HepG2 (cell line): ENCODE results near the gene CHKA. TPM values are rescaled to one million over a fixed set of nuclear protein-coding genes. Genes with fewer than 3 reads are reported as not detected.

Experiments used
- DMAP1 ChIP-seq: IDR thresholded peaks from 2 replicates; pipeline ENCODE4 v1.6.1; 2016
- EHMT2 ChIP-seq: fragments of 200-600 bp; sonication (generic); IDR thresholded peaks from 2 replicates; pipeline ENCODE4 v1.7.0; 2017; ENCODE audit warnings: antibody characterized with exemption, low read depth, low read length, borderline replicate concordance
- ELF1 ChIP-seq: sonication (generic); formaldehyde crosslinking; IDR thresholded peaks from 2 replicates; pipeline ENCODE4 v1.4.0; 2020; ENCODE audit warnings: missing genetic modification reagents
- FIP1L1 ChIP-seq: fragments of 200-400 bp; formaldehyde crosslinking; IDR thresholded peaks from 2 replicates; pipeline ENCODE4 v1.6.1; 2018; ENCODE audit warnings: low read depth, mild to moderate bottlenecking, low read length, moderate library complexity, borderline replicate concordance; ENCODE audit not compliant: insufficient read depth
- FLYWCH1 ChIP-seq: sonication (generic); formaldehyde crosslinking; IDR thresholded peaks from 2 replicates; pipeline ENCODE4 v1.8.1; 2023; ENCODE audit warnings: mild to moderate bottlenecking, missing genetic modification reagents
- GTF3A ChIP-seq: sonication (generic); formaldehyde crosslinking; conservative IDR thresholded peaks from 2 replicates; pipeline ENCODE4 v1.4.0; 2020; ENCODE audit warnings: mild to moderate bottlenecking, missing genetic modification reagents
- HMGA1 ChIP-seq: sonication (generic); formaldehyde crosslinking; conservative IDR thresholded peaks from 2 replicates; pipeline ENCODE4 v1.4.0; 2020; ENCODE audit warnings: missing genetic modification reagents
- JUNB ChIP-seq: sonication (generic); formaldehyde crosslinking; IDR thresholded peaks from 2 replicates; pipeline ENCODE4 v1.8.0; 2022; ENCODE audit warnings: missing genetic modification reagents, mild to moderate bottlenecking, borderline replicate concordance
- MAFG ChIP-seq: sonication (generic); formaldehyde crosslinking; IDR thresholded peaks from 2 replicates; pipeline ENCODE4 v1.5.1; 2020; ENCODE audit warnings: mild to moderate bottlenecking, missing genetic modification reagents
- MTERF4 ChIP-seq: sonication (generic); formaldehyde crosslinking; IDR thresholded peaks from 2 replicates; pipeline ENCODE4 v1.8.0; 2023; ENCODE audit warnings: mild to moderate bottlenecking, missing genetic modification reagents
- MTF2 ChIP-seq: sonication (generic); formaldehyde crosslinking; IDR thresholded peaks from 2 replicates; pipeline ENCODE4 v1.5.0; 2020; ENCODE audit warnings: missing genetic modification reagents, borderline replicate concordance
- MXD3 ChIP-seq: IDR thresholded peaks from 2 replicates; pipeline ENCODE4 v1.6.1; 2016; ENCODE audit warnings: mild to moderate bottlenecking, missing biosample characterization, missing genetic modification reagents
- NCOA2 ChIP-seq: sonication (generic); formaldehyde crosslinking; IDR thresholded peaks from 2 replicates; pipeline ENCODE4 v1.8.0; 2022; ENCODE audit warnings: inconsistent platforms
- NFAT5 ChIP-seq: sonication (generic); formaldehyde crosslinking; IDR thresholded peaks from 2 replicates; pipeline ENCODE4 v1.4.0; 2020; ENCODE audit warnings: missing genetic modification reagents
- NR2F2 ChIP-seq: IDR thresholded peaks from 2 replicates; pipeline ENCODE4 v1.6.1; 2012; ENCODE audit warnings: low read depth, inconsistent platforms, borderline replicate concordance
- RFX5 ChIP-seq: IDR thresholded peaks from 2 replicates; pipeline ENCODE4 v1.6.1; 2011; ENCODE audit warnings: low read depth, low read length, improper control_type of control experiment
- RXRB ChIP-seq: IDR thresholded peaks from 2 replicates; pipeline ENCODE4 v1.6.1; 2016; ENCODE audit warnings: borderline replicate concordance, missing genetic modification reagents, missing compliant biosample characterization
- SAP130 ChIP-seq: IDR thresholded peaks from 2 replicates; pipeline ENCODE4 v1.6.1; 2016; ENCODE audit warnings: low read depth
- SP2 ChIP-seq: sonication (generic); formaldehyde crosslinking; IDR thresholded peaks from 2 replicates; pipeline ENCODE4 v1.5.1; 2020; ENCODE audit warnings: mild to moderate bottlenecking, missing genetic modification reagents
- STAG1 ChIP-seq: sonication (generic); formaldehyde crosslinking; IDR thresholded peaks from 2 replicates; pipeline ENCODE4 v1.4.0; 2020; ENCODE audit warnings: missing genetic modification reagents
- STAT5B ChIP-seq: sonication (generic); formaldehyde crosslinking; IDR thresholded peaks from 2 replicates; pipeline ENCODE4 v1.4.0; 2020; ENCODE audit warnings: missing genetic modification reagents
- TCF7 ChIP-seq: sonication (generic); IDR thresholded peaks from 2 replicates; pipeline ENCODE4 v1.6.1; 2016; ENCODE audit warnings: antibody characterized with exemption, low read depth
- TP53 ChIP-seq: sonication (generic); formaldehyde crosslinking; conservative IDR thresholded peaks from 2 replicates; pipeline ENCODE4 v1.4.0; 2020; ENCODE audit warnings: missing genetic modification reagents
- ZNF205 ChIP-seq: IDR thresholded peaks from 2 replicates; pipeline ENCODE4 v1.6.1; 2018; ENCODE audit warnings: missing biosample characterization, missing genetic modification reagents
- ZNF24 ChIP-seq: fragments of 450-650 bp; IDR thresholded peaks from 2 replicates; pipeline ENCODE4 v1.6.1; 2017; ENCODE audit warnings: antibody characterized with exemption, mild to moderate bottlenecking
- ZNF264 ChIP-seq: sonication (generic); formaldehyde crosslinking; IDR thresholded peaks from 2 replicates; pipeline ENCODE4 v1.4.0; 2020; ENCODE audit warnings: missing genetic modification reagents
- ZNF607 ChIP-seq: sonication (generic); formaldehyde crosslinking; IDR thresholded peaks from 2 replicates; pipeline ENCODE4 v1.5.1; 2020; ENCODE audit warnings: missing genetic modification reagents, mild to moderate bottlenecking, borderline replicate concordance
- ZNF660 ChIP-seq: sonication (generic); formaldehyde crosslinking; IDR thresholded peaks from 2 replicates; pipeline ENCODE4 v1.5.1; 2020; ENCODE audit warnings: mild to moderate bottlenecking, low read depth, missing genetic modification reagents, borderline replicate concordance
- ZNF75D ChIP-seq: sonication (generic); formaldehyde crosslinking; IDR thresholded peaks from 2 replicates; pipeline ENCODE4 v1.8.1; 2023; ENCODE audit warnings: missing genetic modification reagents, mild to moderate bottlenecking, borderline replicate concordance
- polyA plus RNA-seq, 8 experiments: library from polyadenylated mRNA; depleted of rRNA in 3 of 8; stranded (reverse) in 7 of 8; unstranded in 1 of 8; fragments of >200 nt; fragmentation: Illumina TruSeq in 4 of 8; extraction: Trizol in 4 of 8; gene quantifications; 2 replicates each; pipeline versions ENCODE4 v1.2.1 to v1.2.3, GENCODE V29; 2011 to 2016; ENCODE audit warnings: low read depth in 4 of 8, missing spikeins in 1 of 8, mixed read lengths in 1 of 8; ENCODE audit not compliant: insufficient read depth in 1 of 8
- total RNA-seq, 5 experiments: library from RNA; depleted of rRNA; stranded (reverse); fragments of >200 nt; fragmentation: Illumina TruSeq; extraction: Trizol; gene quantifications; 2 replicates each; pipeline ENCODE4 v1.2.3, GENCODE V29; 2016; ENCODE audit warnings: low read depth in 1 of 5

The CHKA gene
- total and polyA plus RNA-seq, 2 of the 13 experiments (the other 11 are each of a cell fraction or from before 2014, with no cell fraction given) = 71.6 to 92.7 TPM

GRCh38 chr11:68137833-68138232 lies 16.6 kb upstream of the CHKA start (continued):
- TF ChIP-seq ZNF660 (no peak), TP53 (CRISPR knock-in tag) (no peak), FIP1L1 (no peak), STAT5B (0 out of 2 replicates have a peak, but pooled peaks have one; percentile 34), ELF1 (CRISPR knock-in tag) (no peak), ZNF607 (no peak), MXD3 (no peak), FLYWCH1 (CRISPR knock-in tag) (no peak), NFAT5 (CRISPR knock-in tag) (no peak), ZNF264 (CRISPR knock-in tag) (no peak), ZNF75D (CRISPR knock-in tag) (no peak), EHMT2 (no peak), MAFG (CRISPR knock-in tag) (no peak), SP2 (no peak), HMGA1 (no peak), STAG1 (CRISPR knock-in tag) (no peak), TCF7 (no peak), MTF2 (no peak), DMAP1 (CRISPR knock-in tag) (0 out of 2 replicates have a peak, but pooled peaks have one; percentile 28), MTERF4 (CRISPR knock-in tag) (no peak), RFX5 (no peak), SAP130 (peak; percentile 66), RXRB (CRISPR knock-in tag) (peak; percentile 51; the same call in 1 of the 2 replicates), GTF3A (CRISPR knock-in tag) (no peak), ZNF24 (peak; percentile 37; the same call in 1 of the 2 replicates), JUNB (CRISPR knock-in tag) (no peak), ZNF205 (CRISPR knock-in tag) (no peak), NCOA2 (CRISPR knock-in tag) (peak; percentile 59), NR2F2 (peak; percentile 13; the same call in 1 of the 2 replicates)
